Common myeloid progenitor, CD34-positive (primary cell): ENCODE measurements around the gene OR52E8.

ENCODE experiments used
- CTCF ChIA-PET: fragments of 350-600 bp; sonication (Branson Sonifier 250); formaldehyde crosslinking; loops from one replicate; lab custom pipeline; 2021; ENCODE audit warnings: antibody characterized with exemption; lab: Charles Lee
- POLR2A ChIA-PET: fragments of 350-600 bp; sonication (Branson Sonifier 250); formaldehyde crosslinking; loops from one replicate; lab custom pipeline; 2021; ENCODE audit warnings: antibody characterized with exemption; lab: Charles Lee
- DNase-seq, 3 donors: peaks; one replicate each; pipeline versions ENCODE4 v3.0.0 to v3.0.0-alpha.2; 2013
- H3K27ac ChIP-seq, 2 experiments: 1 replicate in 1 of 2; 2 replicates in 1 of 2; pipeline ENCODE4 v1.7.0; 2013; ENCODE audit warnings: inconsistent platforms in 2 of 2, low read length in 2 of 2, mild to moderate bottlenecking in 2 of 2, low read depth in 1 of 2, moderate library complexity in 1 of 2; ENCODE audit not compliant: severe bottlenecking in 2 of 2, insufficient read depth in 1 of 2, poor library complexity in 1 of 2
- H3K27me3 ChIP-seq, 5 experiments: replicated peaks in 2 of 5; 1 replicate in 3 of 5; 2 replicates in 2 of 5; pipeline versions ENCODE4 v1.6.1 to v1.7.0; 2013; ENCODE audit warnings: low read length in 4 of 5, mild to moderate bottlenecking in 2 of 5, moderate library complexity in 2 of 5, inconsistent platforms in 1 of 5; ENCODE audit not compliant: insufficient read depth in 5 of 5, control insufficient read depth in 4 of 5
- H3K36me3 ChIP-seq, 4 experiments: 1 replicate in 2 of 4; 2 replicates in 2 of 4; pipeline versions ENCODE4 v1.6.1 to v1.7.0; 2013; ENCODE audit warnings: low read length in 3 of 4, control low read depth in 1 of 4, mild to moderate bottlenecking in 1 of 4; ENCODE audit not compliant: control insufficient read depth in 4 of 4, insufficient read depth in 4 of 4
- H3K4me1 ChIP-seq, 4 experiments: 1 replicate in 3 of 4; 2 replicates in 1 of 4; pipeline versions ENCODE4 v1.6.1 to v1.7.1; 2013; ENCODE audit warnings: low read length in 3 of 4, mild to moderate bottlenecking in 3 of 4, control low read depth in 1 of 4, inconsistent platforms in 1 of 4, moderate library complexity in 1 of 4; ENCODE audit not compliant: control insufficient read depth in 4 of 4, insufficient read depth in 4 of 4; ENCODE audit errors: control extremely low read depth in 1 of 4
- H3K4me3 ChIP-seq, 7 experiments: 1 replicate in 4 of 7; 2 replicates in 3 of 7; pipeline versions ENCODE4 v1.5.1 to v1.7.0; 2013; ENCODE audit warnings: mild to moderate bottlenecking in 7 of 7, low read length in 6 of 7, moderate library complexity in 6 of 7, inconsistent platforms in 2 of 7, low read depth in 2 of 7, control low read depth in 1 of 7; ENCODE audit not compliant: insufficient read depth in 4 of 7, control insufficient read depth in 1 of 7; ENCODE audit errors: extremely low read depth in 1 of 7
- H3K9me3 ChIP-seq, 5 experiments: 1 replicate in 4 of 5; 2 replicates in 1 of 5; pipeline versions ENCODE4 v1.6.1 to v1.7.1; 2013; ENCODE audit warnings: low read length in 4 of 5, mild to moderate bottlenecking in 2 of 5, inconsistent platforms in 1 of 5, low read depth in 1 of 5, moderate library complexity in 1 of 5; ENCODE audit not compliant: control insufficient read depth in 4 of 5, insufficient read depth in 2 of 5; ENCODE audit errors: control extremely low read depth in 1 of 5
- whole genome bisulfite sequencing: methylation state at CpG from one replicate; pipeline ENCODE4 v1.1.5; 2013; ENCODE audit not compliant: insufficient coverage; 5-methylcytosine and 5-hydroxymethylcytosine counted together

The OR52E8 gene

GRCh38 chr11:5880329-5880728 lies 22.8 kb upstream of the OR52E8 start, which contains the start of gene OR52E4:
OR52E4 (plus strand) TSS chr11:5880629; CDS start chr11:5884293, 3,664 bp downstream.
- Histone ChIP-seq H3K4me3 (no peak within 1 kb of the TSS), H3K36me3 (no peaks in the 10 kb centered on the region), H3K27me3 (no peaks in the 10 kb centered on the region), H3K27ac (no peak within 1 kb of the TSS), H3K4me1 (no peaks in the 10 kb centered on the region), H3K9me3 (no peaks in the 10 kb centered on the region)
- POLR2A ChIA-PET: no interaction called here
- CTCF ChIA-PET: no interaction called here
- DNase-seq: no peak
- 98% methylated on average over 4 of the region's 4 CpGs for WGBS

GRCh38 chr11:5878564-5878963 lies 21.1 kb upstream of the OR52E8 start:
- no peak for DNase-seq
- no peaks in the 10 kb centered on the region for H3K4me1 ChIP-seq
- H3K4me3 ChIP-seq: no peak overlapping the region
- ChIA-PET POLR2A (no interaction called here), CTCF (interaction anchor here (0.9 kb wide), 1 partner anchor 10 kb away, joined by 3 read pairs; no protein-coding TSS in a partner anchor)
- H3K27me3 ChIP-seq: no peaks in the 10 kb centered on the region
- H3K36me3 ChIP-seq: no peaks in the 10 kb centered on the region
- H3K27ac ChIP-seq: no peak overlapping the region
- H3K9me3 ChIP-seq: no peaks in the 10 kb centered on the region
- WGBS: 83% methylated on average over 1 of the region's 2 CpGs

GRCh38 chr11:5865826-5866225 lies 8.3 kb upstream of the OR52E8 start:
- ChIA-PET POLR2A (no interaction called here), CTCF (no interaction called here)
- Histone ChIP-seq H3K27ac (no peak overlapping the region), H3K27me3 (no peaks in the 10 kb centered on the region), H3K4me3 (no peak overlapping the region), H3K9me3 (no peaks in the 10 kb centered on the region), H3K4me1 (no peaks in the 10 kb centered on the region), H3K36me3 (no peaks in the 10 kb centered on the region)
- DNase-seq: no peak
- no CpG with 5 or more reads among the region's 2 CpGs for WGBS

GRCh38 chr11:5851002-5851401 lies 6.5 kb downstream of the OR52E8 start:
- H3K27me3 ChIP-seq: no peaks in the 10 kb centered on the region
- DNase-seq: peak in 1 of 3 donors; percentile 9
- peaks cover 0 to 7% (median 0%) of the 10 kb centered on the region in 5 experiments for H3K9me3 ChIP-seq
- CTCF ChIA-PET: no interaction called here
- no peaks in the 10 kb centered on the region for H3K36me3 ChIP-seq
- WGBS: no CpG with 5 or more reads among the region's 1 CpG
- H3K27ac ChIP-seq: no peak overlapping the region
- H3K4me3 ChIP-seq: no peak overlapping the region
- peaks cover 0 to 8% (median 4%) of the 10 kb centered on the region in 4 experiments for H3K4me1 ChIP-seq
- POLR2A ChIA-PET: no interaction called here

- H3K36me3 ChIP-seq: no peaks in the 10 kb centered on the region
- H3K9me3 ChIP-seq: peaks cover 0 to 7% (median 0%) of the 10 kb centered on the region in 5 experiments
- no peak overlapping the region for H3K27ac ChIP-seq
- H3K4me3 ChIP-seq: no peak overlapping the region
- peak; percentile 49 to 90 (median 82) for DNase-seq
- ChIA-PET POLR2A (no interaction called here), CTCF (no interaction called here)
- H3K27me3 ChIP-seq: no peaks in the 10 kb centered on the region
- peaks cover 0 to 8% (median 4%) of the 10 kb centered on the region in 4 experiments for H3K4me1 ChIP-seq
These were observed 9.8 kb downstream of the OR52E8 start for GRCh38 chr11:5847711-5848110.

- Histone ChIP-seq H3K4me1 (peaks cover 0 to 8% (median 4%) of the 10 kb centered on the region in 4 experiments), H3K27me3 (no peaks in the 10 kb centered on the region), H3K27ac (no peak overlapping the region), H3K36me3 (no peaks in the 10 kb centered on the region), H3K9me3 (peaks cover 0 to 3% (median 0%) of the 10 kb centered on the region in 5 experiments), H3K4me3 (no peak overlapping the region)
- ChIA-PET CTCF (no interaction called here), POLR2A (no interaction called here)
- WGBS: 9% methylated on average over 1 of the region's 1 CpG
- DNase-seq: peak in 2 of 3 donors; percentile 37 to 66
These were observed 10.8 kb downstream of the OR52E8 start for GRCh38 chr11:5846701-5847100.

GRCh38 chr11:5841797-5842196 lies 15.7 kb downstream of the OR52E8 start, which contains the start of gene OR52E6:
OR52E6 (minus strand) TSS chr11:5841897; CDS start chr11:5841897, 0 bp downstream.
- Histone ChIP-seq H3K4me1 (peaks cover 0 to 5% (median 3%) of the 10 kb centered on the region in 4 experiments), H3K27ac (no peak within 1 kb of the TSS), H3K27me3 (no peaks in the 10 kb centered on the region), H3K4me3 (no peak within 1 kb of the TSS), H3K9me3 (peaks cover 0 to 3% (median 0%) of the 10 kb centered on the region in 5 experiments), H3K36me3 (no peaks in the 10 kb centered on the region)
- no peak for DNase-seq
- no CpG with 5 or more reads among the region's 1 CpG for WGBS
- ChIA-PET CTCF (no interaction called here), POLR2A (no interaction called here)
